Measurements from ENCODE around the gene AFF1.

The AFF1 gene

DNA sequence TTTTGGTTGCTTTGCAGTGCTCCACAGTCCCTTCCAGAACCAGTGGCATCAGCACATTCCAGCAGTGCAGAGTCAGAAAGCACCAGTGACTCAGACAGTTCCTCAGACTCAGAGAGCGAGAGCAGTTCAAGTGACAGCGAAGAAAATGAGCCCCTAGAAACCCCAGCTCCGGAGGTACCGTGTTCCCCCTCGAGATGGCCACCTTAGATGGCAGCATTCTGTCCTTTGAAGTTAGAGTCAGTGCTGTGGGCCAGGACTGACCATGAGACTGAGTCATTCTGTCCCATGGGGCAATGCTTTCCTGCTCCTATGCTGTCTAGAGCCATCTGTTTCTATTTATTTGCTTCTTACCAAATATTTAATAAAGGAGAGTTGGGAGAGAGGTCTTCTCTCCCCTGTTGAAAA, 173.3 kb downstream of the AFF1 start:
- no peak for TF ChIP-seq TAF1 (IDR thresholded peaks at IDR 0.05; ENCODE audit: borderline replicate concordance, insufficient read depth, low read length)
- peak; percentile 36; the same call in 1 of the 2 replicates for TF ChIP-seq SIN3A (IDR thresholded peaks at IDR 0.05; ENCODE audit: borderline replicate concordance, insufficient read depth, low read length)
- no peak for TF ChIP-seq REST (IDR thresholded peaks at IDR 0.05; ENCODE audit: insufficient read depth in 1 of 2, low read depth in 2 of 2, low read length in 2 of 2)
- TF ChIP-seq POLR2AphosphoS5 (IDR thresholded peaks at IDR 0.05; ENCODE audit: low read depth, low read length): 0 out of 2 replicates have a peak, but pooled peaks have one; percentile 42

GRCh38 chr4:87109121-87109520, 174.3 kb downstream of the AFF1 start:
- TF ChIP-seq REST (IDR thresholded peaks at IDR 0.05; ENCODE audit: insufficient read depth in 1 of 2, low read depth in 2 of 2, low read length in 2 of 2) (no peak), POLR2AphosphoS5 (IDR thresholded peaks at IDR 0.05; ENCODE audit: low read depth, low read length) (no peak), FOXP2 (optimal IDR thresholded peaks at IDR 0.05; ENCODE audit: borderline replicate concordance, extremely low read depth, extremely low read length, insufficient read depth) (no peak), TAF1 (IDR thresholded peaks at IDR 0.05; ENCODE audit: borderline replicate concordance, insufficient read depth, low read length) (no peak), SIN3A (IDR thresholded peaks at IDR 0.05; ENCODE audit: borderline replicate concordance, insufficient read depth, low read length) (no peak)

- TF ChIP-seq FOXP2 (optimal IDR thresholded peaks at IDR 0.05; ENCODE audit: borderline replicate concordance, extremely low read depth, extremely low read length, insufficient read depth) (no peak), POLR2AphosphoS5 (IDR thresholded peaks at IDR 0.05; ENCODE audit: low read depth, low read length) (no peak), TAF1 (IDR thresholded peaks at IDR 0.05; ENCODE audit: borderline replicate concordance, insufficient read depth, low read length) (no peak), REST (IDR thresholded peaks at IDR 0.05; ENCODE audit: insufficient read depth in 1 of 2, low read depth in 2 of 2, low read length in 2 of 2) (no peak), SIN3A (IDR thresholded peaks at IDR 0.05; ENCODE audit: borderline replicate concordance, insufficient read depth, low read length) (no peak)
Measured at GRCh38 chr4:87109945-87110344, 175.1 kb downstream of the AFF1 start.

- TF ChIP-seq POLR2AphosphoS5 (IDR thresholded peaks at IDR 0.05; ENCODE audit: low read depth, low read length) (no peak), REST (IDR thresholded peaks at IDR 0.05; ENCODE audit: insufficient read depth in 1 of 2, low read depth in 2 of 2, low read length in 2 of 2) (no peak), FOXP2 (optimal IDR thresholded peaks at IDR 0.05; ENCODE audit: borderline replicate concordance, extremely low read depth, extremely low read length, insufficient read depth) (no peak), TAF1 (IDR thresholded peaks at IDR 0.05; ENCODE audit: borderline replicate concordance, insufficient read depth, low read length) (no peak), SIN3A (IDR thresholded peaks at IDR 0.05; ENCODE audit: borderline replicate concordance, insufficient read depth, low read length) (no peak)
Measured at GRCh38 chr4:87112063-87112462, 177.3 kb downstream of the AFF1 start.

Measured in PFSK-1 (cell line).